Esophagus squamous epithelium (tissue), 5 donors: ENCODE data around the gene TMEM108. TPM values are rescaled to one million over a fixed set of nuclear protein-coding genes. Genes with fewer than 3 reads are reported as not detected.
"Not testable (repeated sequence)": the region's sequence is repeated elsewhere in the genome, so short reads cannot be mapped to it uniquely, and the experiment has no call there.

Experiments
- DNase-seq: peaks from one replicate; lab custom pipeline; 2025; lab: John Stamatoyannopoulos, UW
- H3K27ac ChIP-seq, 4 donors: fragments of 200-600 bp; sonication (generic); one replicate each; pipeline ENCODE4 v1.5.1; 2016 to 2019; ENCODE audit warnings: mild to moderate bottlenecking in 1 of 4
- H3K27me3 ChIP-seq, 4 donors: fragments of 200-600 bp; sonication (generic); 1 replicate in 3 of 4; 2 replicates in 1 of 4; pipeline versions ENCODE4 v1.5.1 to v1.6.0; 2017 to 2021; ENCODE audit warnings: antibody characterized with exemption in 1 of 4
- H3K36me3 ChIP-seq, 3 donors: fragments of 200-600 bp; sonication (generic); one replicate each; pipeline ENCODE4 v1.5.1; 2016 to 2019
- H3K4me1 ChIP-seq, 3 donors: fragments of 200-600 bp; sonication (generic); one replicate each; pipeline ENCODE4 v1.5.1; 2017 to 2019
- H3K4me3 ChIP-seq, 4 donors: fragments of 200-600 bp; sonication (generic); 1 replicate in 3 of 4; 2 replicates in 1 of 4; pipeline ENCODE4 v1.5.1; 2016 to 2019; ENCODE audit warnings: mild to moderate bottlenecking in 2 of 4, moderate library complexity in 1 of 4
- H3K9me3 ChIP-seq, 3 donors: fragments of 200-600 bp; sonication (generic); one replicate each; pipeline ENCODE4 v1.5.1; 2016 to 2019
- POLR2A ChIP-seq, 4 donors: fragments of 450-650 bp; IDR thresholded peaks; one replicate each; pipeline ENCODE4 v1.6.1; 2017; ENCODE audit warnings: antibody characterized with exemption in 4 of 4, mild to moderate bottlenecking in 4 of 4, moderate library complexity in 3 of 4
- WGBS, 2 donors: methylation state at CpG; one replicate each; pipeline ENCODE4 v1.1.5; 2018; 5-methylcytosine and 5-hydroxymethylcytosine counted together
- intact Hi-C: fragments of 100-400 bp; cut with DNase I; formaldehyde crosslinking; loops from one replicate; pipeline ENCODE4 v1.15.0; 2022
- total RNA-seq, 4 donors: library from RNA; depleted of rRNA; stranded (reverse); fragments of >200 nt; gene quantifications; one replicate each; pipeline ENCODE4 v1.1.0, GENCODE V29; 2016
- TF ChIP-seq, protein P1 (sequence below), 6 experiments: fragments of 450-650 bp in 4 of 6; fragments of 200-600 bp in 2 of 6; sonication (generic) in 2 of 6; IDR thresholded peaks; one replicate each; pipeline ENCODE4 v1.5.1; 2016 to 2019; ENCODE audit warnings: antibody characterized with exemption in 6 of 6, mild to moderate bottlenecking in 4 of 6, moderate library complexity in 4 of 6
- donor health status: DM: yes; HTN: yes; CAD: no.

The TMEM108 gene
- total RNA-seq, result 1 to 10 TPM in 1 of 4 donors, under 1 TPM in 3; 0.12 to 3.4 (median 0.24) TPM

DNA sequence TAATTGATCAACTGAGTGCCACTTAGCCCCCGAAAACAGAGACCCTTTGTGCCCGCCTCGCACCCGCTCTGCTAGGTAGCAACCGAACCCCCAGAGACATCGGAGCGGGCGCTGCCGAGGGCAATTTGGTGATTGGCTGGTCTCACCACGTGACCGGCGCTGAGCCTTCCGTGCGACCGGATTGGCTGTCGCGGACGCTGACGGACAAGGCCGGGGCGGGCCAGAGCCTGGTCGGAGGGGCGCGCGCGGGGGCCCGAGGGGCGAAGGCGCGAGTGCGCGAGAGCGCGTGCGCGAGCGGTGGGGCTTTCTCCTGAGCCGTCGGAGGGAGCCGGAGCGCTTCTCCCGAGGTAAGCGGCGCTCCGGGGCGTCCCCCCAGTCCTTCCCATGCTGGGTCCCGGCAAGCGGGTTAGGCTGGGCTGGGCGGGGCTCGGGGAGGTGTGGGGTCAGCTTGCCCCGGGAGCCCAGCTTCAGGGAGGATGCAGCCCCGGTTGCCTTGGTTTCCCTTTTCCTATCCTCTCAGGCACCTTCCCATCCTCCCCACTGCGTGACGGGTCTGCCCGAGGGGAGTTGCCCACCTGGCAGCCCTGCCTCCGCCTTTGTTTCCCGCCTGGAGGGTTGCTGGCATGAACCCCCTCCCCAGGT is at the start of gene TMEM108:
Gene TMEM108, plus strand, starts transcription at position 303 of the 642 bp plus-strand sequence.
- Histone ChIP-seq H3K4me1 (peaks cover 6 to 29% (median 8%) of the 10 kb centered on the region in 3 donors), H3K9me3 (no peaks in the 10 kb centered on the region), H3K4me3 (peak within 1 kb of the TSS; percentile 34 to 67 (median 55)), H3K27ac (peak within 1 kb of the TSS in 3 of 4 donors; percentile 49 to 71 (median 64)), H3K36me3 (no peaks in the 10 kb centered on the region), H3K27me3 (peaks cover 0 to 51% (median 3%) of the 10 kb centered on the region in 4 donors)
- 3% methylated on average over 13 of the region's 57 CpGs; no CpG with 5 or more reads in 1 of the 2 donors for WGBS, 2 donors
- TF ChIP-seq POLR2A (IDR thresholded peaks at IDR 0.05), result no peak
- TF ChIP-seq, protein P1, sequence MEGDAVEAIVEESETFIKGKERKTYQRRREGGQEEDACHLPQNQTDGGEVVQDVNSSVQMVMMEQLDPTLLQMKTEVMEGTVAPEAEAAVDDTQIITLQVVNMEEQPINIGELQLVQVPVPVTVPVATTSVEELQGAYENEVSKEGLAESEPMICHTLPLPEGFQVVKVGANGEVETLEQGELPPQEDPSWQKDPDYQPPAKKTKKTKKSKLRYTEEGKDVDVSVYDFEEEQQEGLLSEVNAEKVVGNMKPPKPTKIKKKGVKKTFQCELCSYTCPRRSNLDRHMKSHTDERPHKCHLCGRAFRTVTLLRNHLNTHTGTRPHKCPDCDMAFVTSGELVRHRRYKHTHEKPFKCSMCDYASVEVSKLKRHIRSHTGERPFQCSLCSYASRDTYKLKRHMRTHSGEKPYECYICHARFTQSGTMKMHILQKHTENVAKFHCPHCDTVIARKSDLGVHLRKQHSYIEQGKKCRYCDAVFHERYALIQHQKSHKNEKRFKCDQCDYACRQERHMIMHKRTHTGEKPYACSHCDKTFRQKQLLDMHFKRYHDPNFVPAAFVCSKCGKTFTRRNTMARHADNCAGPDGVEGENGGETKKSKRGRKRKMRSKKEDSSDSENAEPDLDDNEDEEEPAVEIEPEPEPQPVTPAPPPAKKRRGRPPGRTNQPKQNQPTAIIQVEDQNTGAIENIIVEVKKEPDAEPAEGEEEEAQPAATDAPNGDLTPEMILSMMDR (IDR thresholded peaks at IDR 0.05), result no peak
- intact Hi-C loops, result loop anchor here (5.0 kb wide), 1 partner anchor 384 kb away; no protein-coding TSS in a partner anchor
- no peak for DNase-seq

DNA sequence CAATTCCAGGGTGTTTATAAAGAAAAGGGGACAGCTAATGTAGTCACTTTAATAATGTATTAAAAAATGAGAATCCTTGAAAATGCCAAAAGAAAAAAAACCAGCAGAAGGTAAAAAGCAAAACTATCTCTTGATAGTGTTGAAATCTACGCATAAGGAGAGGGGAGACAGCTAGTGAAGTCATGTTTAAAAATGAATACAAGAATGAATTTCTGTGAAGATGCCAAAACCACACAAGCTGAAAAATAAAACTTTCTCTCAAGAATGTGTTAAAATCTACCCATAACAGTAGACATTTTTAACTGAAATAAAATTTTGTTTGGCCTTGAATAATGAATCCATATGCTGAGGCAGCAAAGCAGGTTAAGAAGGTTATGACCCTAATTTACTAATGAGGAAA is 42.2 kb upstream of the TMEM108 start:
- 79 to 82% methylated on average over 1 of the region's 1 CpG for WGBS, 2 donors
- Histone ChIP-seq H3K27me3 (no peaks in the 10 kb centered on the region), H3K9me3 (no peaks in the 10 kb centered on the region), H3K4me3 (no peak overlapping the region), H3K27ac (no peak overlapping the region), H3K36me3 (no peaks in the 10 kb centered on the region), H3K4me1 (no peaks in the 10 kb centered on the region)
- intact Hi-C loops, result no loop called here
- DNase-seq, result no peak
- TF ChIP-seq, protein P1 (IDR thresholded peaks at IDR 0.05), result no peak
- TF ChIP-seq POLR2A (IDR thresholded peaks at IDR 0.05), result no peak

DNA sequence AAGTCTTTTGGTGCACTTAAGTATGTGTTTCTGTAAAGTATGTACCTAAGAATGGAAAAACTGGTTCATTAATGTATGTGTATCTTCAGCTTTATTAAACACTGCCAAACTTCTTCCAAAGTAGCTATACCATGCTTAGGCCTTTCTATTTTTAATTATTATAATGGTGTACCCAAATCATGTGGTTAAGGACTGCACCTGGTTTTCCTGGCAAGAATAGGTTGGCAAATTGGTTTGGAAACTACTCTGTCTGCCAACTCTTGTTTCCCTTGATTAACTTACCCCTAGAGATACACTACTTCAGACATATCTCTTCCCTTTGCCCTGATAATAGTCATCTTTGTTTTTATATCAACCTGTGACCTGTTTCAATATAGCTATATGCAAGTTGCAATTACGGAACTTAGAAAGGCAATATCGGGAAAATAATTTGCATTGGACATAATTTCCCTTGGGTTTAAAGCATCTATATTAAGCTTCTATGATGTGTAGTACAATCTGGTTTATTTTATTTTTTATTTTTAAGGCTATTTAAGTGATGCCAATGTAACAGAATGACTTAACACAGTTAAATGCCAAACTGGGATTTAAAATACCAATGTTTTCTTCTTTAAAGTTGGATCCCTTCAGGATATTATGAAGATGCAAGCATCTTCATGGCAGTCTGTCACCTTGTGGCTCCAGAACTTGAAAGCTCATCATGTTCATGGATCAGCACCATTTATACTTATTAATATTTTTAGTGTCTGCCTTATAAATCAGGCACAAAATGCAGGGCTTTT is 40.6 kb upstream of the TMEM108 start:
- Histone ChIP-seq H3K4me1 (no peaks in the 10 kb centered on the region), H3K27me3 (no peaks in the 10 kb centered on the region), H3K9me3 (no peaks in the 10 kb centered on the region), H3K27ac (no peak overlapping the region), H3K4me3 (no peak overlapping the region), H3K36me3 (no peaks in the 10 kb centered on the region)
- WGBS, 2 donors, result 50 to 75% methylated on average over 2 of the region's 2 CpGs
- TF ChIP-seq, protein P1 (IDR thresholded peaks at IDR 0.05), result no peak
- intact Hi-C loops, result no loop called here
- no peak for DNase-seq

DNA sequence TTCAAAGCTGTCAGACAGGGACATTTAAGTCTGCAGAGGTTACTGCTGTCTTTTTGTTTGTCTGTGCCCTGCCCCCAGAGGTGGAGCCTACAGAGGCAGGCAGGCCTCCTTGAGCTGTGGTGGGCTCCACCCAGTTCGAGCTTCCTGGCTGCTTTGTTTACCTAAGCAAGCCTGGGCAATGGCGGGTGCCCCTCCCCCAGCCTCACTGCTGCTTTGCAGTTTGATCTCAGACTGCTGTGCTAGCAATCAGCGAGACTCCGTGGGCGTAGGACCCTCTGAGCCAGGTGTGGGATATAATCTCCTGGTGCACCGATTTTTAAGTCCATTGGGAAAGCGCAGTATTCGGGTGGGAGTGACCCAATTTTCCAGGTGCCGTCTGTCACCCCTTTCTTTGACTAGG is 33.2 kb upstream of the TMEM108 start:
- H3K9me3 ChIP-seq, intact Hi-C loops, DNase-seq, H3K4me3 ChIP-seq, H3K36me3 ChIP-seq, H3K27me3 ChIP-seq, H3K4me1 ChIP-seq, H3K27ac ChIP-seq: not testable (repeated sequence)
- 90% methylated on average over 2 of the region's 9 CpGs; no CpG with 5 or more reads in 1 of the 2 donors for WGBS, 2 donors

DNA sequence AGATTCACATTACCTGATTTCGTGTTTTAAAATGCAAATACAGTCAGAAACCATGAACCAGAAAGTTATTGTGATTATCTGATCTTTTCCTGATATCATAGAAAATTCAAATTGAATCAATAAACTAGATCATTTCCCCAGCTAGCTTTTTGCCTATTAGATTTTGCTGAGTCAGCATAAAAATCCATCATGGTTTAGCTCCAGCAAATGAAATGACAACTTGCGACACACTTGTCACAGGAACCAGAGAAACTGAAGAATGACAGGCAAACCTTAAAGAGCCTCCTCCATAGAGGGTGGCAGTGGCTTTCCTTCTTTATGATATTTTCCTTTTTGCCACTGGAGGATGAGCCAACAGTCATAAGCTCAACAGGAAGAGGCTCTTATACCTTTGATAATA is 30.6 kb upstream of the TMEM108 start:
- no peak overlapping the region for H3K27ac ChIP-seq
- WGBS, 2 donors, result 77 to 83% methylated on average over 2 of the region's 2 CpGs
- intact Hi-C loops, result no loop called here
- H3K9me3 ChIP-seq, result no peaks in the 10 kb centered on the region
- DNase-seq, result no peak
- no peaks in the 10 kb centered on the region for H3K27me3 ChIP-seq
- TF ChIP-seq, protein P1 (IDR thresholded peaks at IDR 0.05), result no peak
- TF ChIP-seq POLR2A (IDR thresholded peaks at IDR 0.05), result no peak
- no peak overlapping the region for H3K4me3 ChIP-seq
- H3K36me3 ChIP-seq, result no peaks in the 10 kb centered on the region
- no peaks in the 10 kb centered on the region for H3K4me1 ChIP-seq
